Mesodermal cell (in vitro differentiated cells): ENCODE measurements around the gene FHIT.

Source experiments
- H3K27ac ChIP-seq: 2 replicates; pipeline ENCODE4 v1.7.0; 2013; ENCODE audit warnings: mild to moderate bottlenecking, low read depth, low read length, moderate library complexity; ENCODE audit not compliant: severe bottlenecking
- H3K36me3 ChIP-seq: 2 replicates; pipeline ENCODE4 v1.7.1; 2013; ENCODE audit warnings: mild to moderate bottlenecking, low read length, moderate library complexity; ENCODE audit not compliant: control insufficient read depth, insufficient read depth
- H3K4me1 ChIP-seq: one replicate; pipeline ENCODE4 v1.7.1; 2013; ENCODE audit warnings: mild to moderate bottlenecking, low read length; ENCODE audit not compliant: insufficient read depth, control insufficient read depth, poor library complexity, severe bottlenecking
- H3K4me3 ChIP-seq: 2 replicates; pipeline ENCODE4 v1.7.0; 2013; ENCODE audit warnings: low read length, control low read depth, mild to moderate bottlenecking; ENCODE audit not compliant: insufficient read depth, poor library complexity, severe bottlenecking; ENCODE audit errors: extremely low read depth
- H3K9me3 ChIP-seq: 2 replicates; pipeline ENCODE4 v1.7.1; 2013; ENCODE audit warnings: mild to moderate bottlenecking, low read length, moderate library complexity; ENCODE audit not compliant: control insufficient read depth
- WGBS, 2 experiments: methylation state at CpG; one replicate each; pipeline ENCODE4 v1.1.5; 2013; ENCODE audit warnings: missing lambda C conversion rate in 2 of 2; ENCODE audit not compliant: insufficient coverage in 2 of 2; 5-methylcytosine and 5-hydroxymethylcytosine counted together

The FHIT gene

GRCh38 chr3:60622349-60622748, 628.9 kb downstream of the FHIT start:
- Histone ChIP-seq H3K4me3 (no peak overlapping the region), H3K27ac (no peak overlapping the region), H3K36me3 (no peaks in the 10 kb centered on the region), H3K4me1 (no peaks in the 10 kb centered on the region), H3K9me3 (no peaks in the 10 kb centered on the region)
- no CpG with 5 or more reads among the region's 1 CpG for WGBS, 2 experiments

GRCh38 chr3:60617188-60617587, 634.1 kb downstream of the FHIT start:
- Histone ChIP-seq H3K4me3 (no peak overlapping the region), H3K4me1 (no peaks in the 10 kb centered on the region), H3K9me3 (no peaks in the 10 kb centered on the region), H3K27ac (no peak overlapping the region), H3K36me3 (no peaks in the 10 kb centered on the region)
- WGBS, 2 experiments = no CpG with 5 or more reads among the region's 2 CpGs

DNA sequence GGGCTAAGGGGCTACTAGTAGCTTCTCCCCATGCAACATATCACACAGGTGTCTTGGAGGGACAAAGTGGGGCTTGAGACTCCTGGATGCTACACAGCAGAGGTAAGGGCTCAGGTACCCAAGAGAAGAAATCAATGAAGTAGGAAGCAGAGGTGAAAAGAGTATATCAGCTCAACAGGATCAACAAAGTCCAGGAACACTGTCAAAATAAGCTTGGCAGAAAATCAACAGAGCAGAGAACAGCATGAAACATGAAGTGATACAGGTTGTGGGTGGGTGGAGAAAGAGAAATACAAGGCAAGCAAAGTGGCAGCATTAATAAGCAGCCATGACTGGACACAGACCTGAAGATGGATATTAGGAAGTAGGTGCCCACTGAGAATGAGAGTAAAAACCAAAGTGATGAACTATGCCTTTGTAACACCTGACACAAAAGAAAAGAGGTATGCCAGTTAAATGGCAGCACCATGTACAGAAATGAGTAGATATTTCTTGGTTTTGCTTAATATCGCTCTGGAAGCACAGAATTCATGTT, 637.4 kb downstream of the FHIT start:
- no peak overlapping the region for H3K4me3 ChIP-seq
- H3K9me3 ChIP-seq = no peaks in the 10 kb centered on the region
- no peaks in the 10 kb centered on the region for H3K36me3 ChIP-seq
- no peak overlapping the region for H3K27ac ChIP-seq
- H3K4me1 ChIP-seq = no peaks in the 10 kb centered on the region
- WGBS, 2 experiments = no CpG with 5 or more reads among the region's 1 CpG

- no peak overlapping the region for H3K27ac ChIP-seq
- no peaks in the 10 kb centered on the region for H3K9me3 ChIP-seq
- no peaks in the 10 kb centered on the region for H3K36me3 ChIP-seq
- WGBS, 2 experiments = 90 to 100% methylated on average over 1 to 6 of the region's 7 CpGs
- H3K4me1 ChIP-seq = no peaks in the 10 kb centered on the region
- H3K4me3 ChIP-seq = no peak overlapping the region
Measured at GRCh38 chr3:60610441-60611112, 640.7 kb downstream of the FHIT start.

GRCh38 chr3:60609446-60609845, 641.8 kb downstream of the FHIT start:
- H3K9me3 ChIP-seq = no peaks in the 10 kb centered on the region
- H3K36me3 ChIP-seq = no peaks in the 10 kb centered on the region
- no peak overlapping the region for H3K27ac ChIP-seq
- H3K4me3 ChIP-seq = no peak overlapping the region
- WGBS, 2 experiments = 50 to 74% methylated on average over 3 of the region's 4 CpGs
- H3K4me1 ChIP-seq = no peaks in the 10 kb centered on the region

DNA sequence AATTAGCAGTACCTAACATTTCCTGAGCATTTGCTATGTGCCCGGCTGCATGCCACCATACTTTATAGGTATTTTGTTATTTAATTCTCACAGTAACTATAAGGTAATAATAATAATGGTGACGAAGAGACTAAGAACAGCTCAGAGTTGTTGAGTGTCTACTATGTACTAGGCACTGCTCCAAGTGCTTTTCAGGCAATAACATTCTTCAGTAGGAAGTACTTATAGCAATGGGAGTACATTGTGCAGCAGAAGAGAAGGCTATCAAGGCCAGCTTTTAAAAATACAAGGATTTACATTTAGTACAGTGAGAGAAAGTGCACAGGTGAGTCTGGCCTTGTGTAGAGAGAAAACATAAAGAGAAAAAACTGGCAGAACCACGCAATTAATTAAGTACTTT, 647.4 kb downstream of the FHIT start:
- no peak overlapping the region for H3K27ac ChIP-seq
- WGBS, 2 experiments = no CpG with 5 or more reads among the region's 3 CpGs
- no peaks in the 10 kb centered on the region for H3K36me3 ChIP-seq
- no peaks in the 10 kb centered on the region for H3K4me1 ChIP-seq
- H3K9me3 ChIP-seq = no peaks in the 10 kb centered on the region
- no peak overlapping the region for H3K4me3 ChIP-seq

- H3K36me3 ChIP-seq = no peaks in the 10 kb centered on the region
- H3K9me3 ChIP-seq = no peaks in the 10 kb centered on the region
- peaks cover 3% of the 10 kb centered on the region for H3K4me1 ChIP-seq
- no peak overlapping the region for H3K27ac ChIP-seq
- H3K4me3 ChIP-seq = no peak overlapping the region
- 92 to 94% methylated on average over 2 to 4 of the region's 4 CpGs for WGBS, 2 experiments
Measured at GRCh38 chr3:60600848-60601247, 650.4 kb downstream of the FHIT start.

DNA sequence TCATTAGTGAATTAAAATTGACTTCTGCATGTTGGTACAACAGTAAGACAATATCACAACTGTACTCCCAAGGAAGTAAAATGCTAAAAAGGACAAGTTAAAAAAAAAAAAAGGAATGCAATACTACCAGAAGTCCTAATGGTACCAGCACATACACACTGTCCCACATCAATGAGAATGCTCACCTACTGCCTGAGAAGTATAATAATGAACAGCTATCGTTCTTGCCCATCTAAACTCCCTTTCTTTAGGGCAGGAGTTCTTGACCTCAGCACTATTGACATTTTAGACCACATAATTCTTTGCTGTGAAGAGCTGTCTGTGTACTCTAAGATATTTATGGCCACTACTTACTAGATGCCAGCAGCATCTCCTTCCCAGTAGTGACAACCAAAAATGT, 651.7 kb downstream of the FHIT start:
- Histone ChIP-seq H3K27ac (no peak overlapping the region), H3K9me3 (no peaks in the 10 kb centered on the region), H3K36me3 (no peaks in the 10 kb centered on the region), H3K4me3 (no peak overlapping the region), H3K4me1 (peaks cover 3% of the 10 kb centered on the region)
- no CpG with 5 or more reads among the region's 1 CpG for WGBS, 2 experiments

- H3K9me3 ChIP-seq = no peaks in the 10 kb centered on the region
- H3K4me3 ChIP-seq = no peak overlapping the region
- no peaks in the 10 kb centered on the region for H3K36me3 ChIP-seq
- peaks cover 3% of the 10 kb centered on the region for H3K4me1 ChIP-seq
- no peak overlapping the region for H3K27ac ChIP-seq
- WGBS, 2 experiments = 100% methylated on average over 1 of the region's 2 CpGs
Measured at GRCh38 chr3:60598671-60599070, 652.6 kb downstream of the FHIT start.

DNA sequence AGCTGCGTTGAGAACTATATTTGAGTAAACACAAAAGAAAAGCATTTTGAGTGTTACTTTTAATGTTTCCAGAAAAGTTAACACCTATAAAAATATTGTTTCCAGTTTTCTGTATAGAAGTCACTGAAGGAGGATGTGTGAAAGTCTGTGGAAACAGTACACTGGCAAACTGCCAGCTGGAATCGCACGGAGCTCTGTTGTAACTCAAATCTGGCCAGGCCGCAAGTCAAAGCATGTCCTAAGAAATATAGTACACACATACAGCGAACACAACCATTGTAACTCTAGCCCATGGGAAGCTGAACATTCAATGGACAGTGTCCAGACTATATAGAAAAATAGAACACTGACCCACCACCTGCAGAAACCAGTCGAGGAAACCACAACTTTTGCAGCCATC, 657.2 kb downstream of the FHIT start:
- WGBS, 2 experiments = 72 to 77% methylated on average over 5 of the region's 6 CpGs
- Histone ChIP-seq H3K4me3 (no peak overlapping the region), H3K9me3 (no peaks in the 10 kb centered on the region), H3K27ac (no peak overlapping the region), H3K36me3 (no peaks in the 10 kb centered on the region), H3K4me1 (peaks cover 3% of the 10 kb centered on the region)

DNA sequence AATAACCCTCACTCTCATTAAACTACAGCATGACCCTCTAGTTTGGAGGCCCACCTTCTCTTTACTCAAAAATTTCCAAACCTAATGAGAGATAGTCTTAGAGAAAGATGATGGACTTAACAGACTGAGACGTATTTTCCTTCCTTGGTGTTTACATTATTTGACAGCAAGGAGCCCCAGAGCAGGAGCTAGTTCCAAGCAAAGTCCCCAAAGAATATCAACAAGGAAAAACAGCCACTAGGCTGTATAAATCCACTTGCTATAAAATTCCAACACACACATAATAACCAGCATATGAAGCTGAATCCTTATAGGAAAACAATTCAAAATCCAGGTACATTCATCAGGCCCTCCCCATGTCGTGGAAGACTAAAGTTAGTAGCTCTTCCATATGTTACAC, 660.0 kb downstream of the FHIT start:
- Histone ChIP-seq H3K36me3 (no peaks in the 10 kb centered on the region), H3K4me3 (no peak overlapping the region), H3K27ac (no peak overlapping the region), H3K4me1 (peaks cover 1% of the 10 kb centered on the region), H3K9me3 (no peaks in the 10 kb centered on the region)
- WGBS, 2 experiments = 100% methylated on average over 1 of the region's 2 CpGs; no CpG with 5 or more reads in 1 of the 2 experiments
